NCI-H1105 (cell line): ENCODE results near the gene TKT.

Source experiments
- DNase-seq: peaks from one replicate; lab custom pipeline; 2025; lab: John Stamatoyannopoulos, UW

The TKT gene

GRCh38 chr3:53240989-53241972 is 14.5 kb downstream of the TKT start:
- DNase-seq, result no peak

GRCh38 chr3:53239800-53240199 is 16.0 kb downstream of the TKT start:
- DNase-seq, result no peak

DNA sequence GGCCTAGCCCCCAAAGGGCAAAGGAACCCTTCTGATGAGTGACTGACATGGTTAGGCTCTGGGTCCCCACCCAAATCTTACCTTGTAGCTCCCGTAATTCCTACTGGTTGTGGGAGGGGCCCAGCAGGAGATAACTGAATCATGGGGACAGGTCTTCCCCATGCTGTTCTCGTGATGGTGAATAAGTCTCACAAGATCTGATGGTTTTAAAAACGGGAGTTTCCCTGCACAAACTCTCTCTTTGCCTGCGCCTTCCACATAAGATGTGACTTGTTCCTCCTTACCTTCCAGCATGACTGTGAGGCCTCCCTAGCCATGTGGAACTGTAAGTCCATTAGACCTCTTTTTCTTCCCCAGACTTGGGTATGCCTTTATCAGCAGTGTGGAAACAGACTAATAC is 16.9 kb downstream of the TKT start:
- no peak for DNase-seq

GRCh38 chr3:53238051-53238850 is 17.6 kb downstream of the TKT start:
- DNase-seq, result no peak

- DNase-seq, result no peak
Measured at GRCh38 chr3:53236112-53236841, 19.5 kb downstream of the TKT start.

- DNase-seq, result no peak
Measured at GRCh38 chr3:53235545-53235944, 20.3 kb downstream of the TKT start.

DNA sequence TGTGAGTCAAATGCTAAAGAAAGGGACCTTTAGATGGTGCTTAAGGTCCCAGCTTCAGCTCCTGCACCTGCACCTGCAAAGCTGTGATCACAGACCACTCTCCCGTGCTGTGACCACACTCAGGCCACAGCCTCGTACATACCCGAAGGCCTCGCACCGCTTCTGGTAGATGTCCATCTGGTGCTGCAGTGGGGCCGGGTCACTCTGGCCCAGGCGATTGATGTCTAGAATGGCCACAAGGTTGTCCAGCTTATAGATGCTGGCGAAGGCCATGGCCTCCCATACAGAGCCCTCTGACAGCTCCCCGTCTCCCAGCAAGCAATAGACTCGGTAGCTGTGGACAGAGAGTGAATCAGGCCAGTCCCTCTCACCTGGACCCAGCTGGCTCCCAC is 21.0 kb downstream of the TKT start:
- no peak for DNase-seq

DNA sequence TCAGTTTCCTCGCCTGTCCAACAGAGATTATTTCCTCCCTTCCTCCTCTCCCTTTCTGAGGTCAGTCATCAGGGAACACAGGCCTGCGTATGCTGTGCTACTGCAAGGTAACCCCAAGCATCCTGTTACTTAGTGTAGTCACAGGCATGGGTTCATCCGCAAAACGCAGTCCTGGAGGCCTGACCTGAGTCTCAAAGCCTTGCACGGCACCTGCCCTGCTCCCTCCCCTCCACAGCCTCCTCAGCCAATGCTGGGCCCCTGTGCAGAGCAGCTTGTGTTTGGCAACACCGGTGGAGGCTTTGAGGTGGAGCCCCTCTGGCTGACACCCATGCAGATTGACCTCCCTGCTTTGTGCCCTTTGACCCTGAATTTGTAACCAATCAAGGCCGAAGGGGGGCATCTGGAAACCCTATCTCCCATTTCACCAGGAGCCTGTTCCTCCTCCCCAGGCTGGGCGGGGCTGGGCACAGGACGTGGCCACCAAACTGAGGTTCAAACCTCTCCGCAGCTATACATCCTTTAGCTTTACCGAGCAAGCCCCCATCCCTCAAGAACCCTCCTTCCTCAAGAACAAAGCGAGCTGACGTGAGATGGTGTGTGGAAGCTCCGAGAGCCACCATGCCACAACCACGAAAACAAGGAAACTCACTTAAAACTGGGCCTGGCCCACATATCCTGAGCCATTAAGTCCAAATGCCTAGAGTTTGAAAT is 21.5 kb downstream of the TKT start:
- no peak for DNase-seq

GRCh38 chr3:53232641-53233377 is 23.0 kb downstream of the TKT start:
- DNase-seq, result no peak

- DNase-seq, result no peak
Measured at GRCh38 chr3:53231532-53232511, 24.0 kb downstream of the TKT start.

- no peak for DNase-seq
Measured at GRCh38 chr3:53230789-53231188, 25.0 kb downstream of the TKT start.

- no peak for DNase-seq
Measured at GRCh38 chr3:53230041-53230621, 25.7 kb downstream of the TKT start.

- DNase-seq, result no peak
Measured at GRCh38 chr3:53229606-53230005, 26.2 kb downstream of the TKT start.

GRCh38 chr3:53229171-53229570 is 26.7 kb downstream of the TKT start:
- no peak for DNase-seq

DNA sequence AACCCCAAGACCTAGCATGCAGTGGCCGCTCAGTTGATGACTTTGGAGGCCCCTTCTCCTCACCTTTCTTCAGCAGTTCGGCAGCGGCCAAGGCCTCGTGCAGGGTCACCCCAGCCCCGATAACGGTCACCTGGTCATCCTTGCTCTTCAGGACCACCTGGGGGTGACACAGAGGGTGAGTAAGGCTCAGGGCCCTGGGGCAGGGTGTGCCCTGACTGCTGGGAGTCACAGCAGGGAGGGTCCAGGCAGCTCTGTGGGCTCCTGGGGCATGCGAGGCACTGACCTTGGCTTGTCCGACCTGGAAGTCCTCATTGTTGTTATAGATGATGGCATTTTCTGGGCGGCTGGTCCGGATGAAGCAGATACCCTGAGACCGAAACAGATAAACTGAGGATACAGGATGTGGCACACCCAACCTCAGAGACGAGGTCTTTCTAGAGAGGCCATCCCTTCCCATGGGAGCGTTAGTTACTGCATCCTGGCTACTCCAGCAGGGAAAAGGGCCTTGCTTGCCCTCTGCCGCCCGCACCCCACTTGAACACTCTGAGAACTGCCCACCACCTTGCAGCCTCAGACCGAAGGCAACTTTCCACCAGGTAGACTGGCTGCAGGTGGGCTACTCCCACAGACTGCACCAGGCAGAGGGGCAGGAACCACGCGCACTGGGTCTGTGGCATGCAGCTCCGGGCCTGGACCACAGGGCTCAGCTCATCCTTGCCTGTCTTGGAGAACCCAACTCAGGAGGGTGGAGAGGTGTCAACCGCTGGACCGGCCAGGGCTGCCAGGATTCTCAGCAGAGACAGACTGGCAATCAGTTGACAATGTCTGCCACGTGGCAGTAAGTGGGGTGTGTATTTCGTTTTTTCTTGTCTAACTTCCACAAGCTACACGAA is 27.6 kb downstream of the TKT start:
- no peak for DNase-seq

- DNase-seq, result no peak
Measured at GRCh38 chr3:53226841-53227407, 28.9 kb downstream of the TKT start.

DNA sequence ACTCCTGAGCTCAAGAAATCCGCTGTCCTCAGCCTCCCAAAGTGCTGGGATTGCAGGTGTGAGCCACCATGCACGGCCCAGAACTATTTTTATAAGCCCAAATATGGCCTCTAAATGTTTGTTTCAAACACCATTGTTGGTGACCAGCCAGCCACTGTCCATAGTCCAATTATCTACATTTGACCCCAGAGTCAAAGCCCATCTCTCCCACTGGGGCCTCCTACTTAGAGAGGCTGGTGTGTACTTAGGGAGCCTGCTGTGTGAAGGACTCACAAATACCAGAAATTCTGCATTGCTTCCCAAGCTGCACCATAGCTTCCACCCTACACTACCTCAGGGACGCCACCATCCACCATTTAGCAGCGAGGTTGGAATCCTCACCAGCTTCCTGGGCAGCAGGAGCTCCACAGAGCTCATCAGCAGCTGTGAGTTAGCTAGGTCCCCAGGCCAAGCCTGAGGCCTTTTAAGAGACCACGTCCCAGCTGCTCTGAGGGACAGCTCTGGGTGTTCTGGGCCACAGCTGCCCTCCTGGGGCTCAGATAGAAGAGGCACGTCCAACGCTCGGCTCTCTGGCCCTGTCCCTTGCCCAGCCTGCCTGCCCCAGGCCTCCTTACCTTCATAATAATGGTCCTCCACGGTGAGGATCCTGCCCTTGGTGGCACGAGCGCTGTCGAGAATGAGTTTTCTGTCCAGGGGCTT is 29.5 kb downstream of the TKT start:
- no peak for DNase-seq
